Pancreas (tissue), 10 donors: Measurements from ENCODE around the gene RBM44. TPM values are rescaled to one million over a fixed set of nuclear protein-coding genes. Genes with fewer than 3 reads are reported as not detected.

ENCODE experiments used
- ATAC-seq, 4 donors: fragments of 200-7000 bp; cut with Tn5 transposase; one replicate each; pipeline versions ENCODE4 v1.8.0 to v1.9.1; 2020; ENCODE audit warnings: mild to moderate bottlenecking in 4 of 4, moderate library complexity in 4 of 4
- DNase-seq, 6 donors: peaks; one replicate each; pipeline ENCODE4 v3.0.0-alpha.2; 2020
- FAIRE-seq: peaks from 2 replicates; lab custom pipeline; 2012; peaks lifted over from hg19 to GRCh38; lab: Jason Lieb, UNC
- H3K27ac ChIP-seq, 4 donors: fragments of 200-600 bp; sonication (generic); 1 replicate in 3 of 4; 2 replicates in 1 of 4; pipeline versions ENCODE4 v1.5.0 to v1.8.0; 2020
- H3K27me3 ChIP-seq, 4 donors: fragments of 200-600 bp; one replicate each; pipeline ENCODE4 v1.8.0; 2021
- H3K36me3 ChIP-seq, 3 donors: fragments of 200-600 bp; sonication (generic) in 1 of 3; one replicate each; pipeline versions ENCODE4 v1.5.0 to v1.8.0; 2020 to 2021
- H3K4me1 ChIP-seq, 3 donors: fragments of 200-600 bp; one replicate each; pipeline ENCODE4 v1.8.0; 2021
- H3K4me3 ChIP-seq, 4 donors: fragments of 200-600 bp; sonication (generic) in 2 of 4; one replicate each; pipeline versions ENCODE4 v1.5.0 to v1.8.0; 2020 to 2021
- H3K9me3 ChIP-seq, 4 donors: fragments of 200-600 bp; one replicate each; pipeline ENCODE4 v1.8.0; 2021
- CTCF ChIP-seq, 4 donors: fragments of 200-600 bp; sonication (generic) in 3 of 4; IDR thresholded peaks; one replicate each; pipeline versions ENCODE4 v1.5.0 to v1.8.0; 2021; ENCODE audit warnings: antibody characterized with exemption in 4 of 4
- WGBS, 2 donors: extraction: QIAGEN DNeasy Blood & Tissue Kit; methylation state at CpG; one replicate each; pipeline ENCODE4 v1.1.7; 2013; 5-methylcytosine and 5-hydroxymethylcytosine counted together
- intact Hi-C, 3 donors: fragments of 100-400 bp; cut with DNase I; formaldehyde crosslinking; loops; one replicate each; pipeline versions ENCODE4 v1.11.1 to v1.14.2; 2022
- polyA plus RNA-seq, 2 donors: library from polyadenylated mRNA; stranded (reverse); fragments of 200-250 nt; gene quantifications; one replicate each; pipeline ENCODE4 v1.2.3, GENCODE V29; 2013
- total RNA-seq, 6 donors: library from RNA; stranded (reverse); fragmentation: NEBNext Ultra II Directional in 4 of 6; extraction: Animal tissue kit (Norgen Biotek cat#: 25700) in 4 of 6; gene quantifications; one replicate each; pipeline versions ENCODE4 v1.2.1 to v1.2.4, GENCODE V29; 2021 to 2023
- donor health status: healthy with polysubstance abuse.
- donor health status: DM: no; HTN: no; CAD: no; lungs with moderate emphysema.
- donor health status: DM: no; HTN: no; CAD: no.
- donor health status: control.
- donor health status: control.
- donor health status: Bipolar disorder and iron deficiency.
- donor health status: DM: yes; HTN: yes; CAD: no.
- donor health status: DM: no; HTN: no; CAD: no.
- donor health status: DM: no; HTN: no; CAD: no.
- donor health status: DM: yes; HTN: yes; CAD: no.

The RBM44 gene
- total and polyA plus RNA-seq, 8 donors = 0.09 to 0.47 (median 0.32) TPM

GRCh38 chr2:237765875-237766274 is 32.7 kb upstream of the RBM44 start:
- Histone ChIP-seq H3K36me3 (peaks cover 0 to 7% (median 0%) of the 10 kb centered on the region in 3 donors), H3K27ac (no peak overlapping the region), H3K27me3 (no peaks in the 10 kb centered on the region), H3K4me1 (no peaks in the 10 kb centered on the region), H3K4me3 (no peak overlapping the region), H3K9me3 (no peaks in the 10 kb centered on the region)
- DNase-seq (no peak), ATAC-seq (peak in 2 of 4 donors; percentile 17 to 33), FAIRE-seq (no peak)
- WGBS, 2 donors = 78 to 82% methylated on average over 8 of the region's 8 CpGs
- intact Hi-C loops = no loop called here
- TF ChIP-seq CTCF (IDR thresholded peaks at IDR 0.05) = no peak

- peak; percentile 31 to 79 (median 60) for ATAC-seq
- H3K4me3 ChIP-seq = no peak overlapping the region
- H3K27me3 ChIP-seq = no peaks in the 10 kb centered on the region
- no peaks in the 10 kb centered on the region for H3K4me1 ChIP-seq
- H3K27ac ChIP-seq = no peak overlapping the region
- 38 to 53% methylated on average over 2 of the region's 2 CpGs for WGBS, 2 donors
- intact Hi-C loops = no loop called here
- no peaks in the 10 kb centered on the region for H3K9me3 ChIP-seq
- no peak for DNase-seq
- no peak for TF ChIP-seq CTCF (IDR thresholded peaks at IDR 0.05)
- FAIRE-seq = no peak
- peaks cover 0 to 4% (median 0%) of the 10 kb centered on the region in 3 donors for H3K36me3 ChIP-seq
These were observed 32.2 kb upstream of the RBM44 start for GRCh38 chr2:237766340-237766739.

- Histone ChIP-seq H3K4me1 (no peaks in the 10 kb centered on the region), H3K4me3 (no peak overlapping the region), H3K27ac (no peak overlapping the region), H3K27me3 (no peaks in the 10 kb centered on the region), H3K36me3 (peaks cover 0 to 9% (median 0%) of the 10 kb centered on the region in 3 donors), H3K9me3 (no peaks in the 10 kb centered on the region)
- FAIRE-seq (no peak), DNase-seq (no peak), ATAC-seq (no peak)
- no peak for TF ChIP-seq CTCF (IDR thresholded peaks at IDR 0.05)
- intact Hi-C loops = no loop called here
- WGBS, 2 donors = 92 to 93% methylated on average over 3 of the region's 3 CpGs
These were observed 26.1 kb upstream of the RBM44 start for GRCh38 chr2:237772513-237772912.

- DNase-seq (no peak), ATAC-seq (no peak), FAIRE-seq (no peak)
- 91 to 92% methylated on average over 15 of the region's 15 CpGs for WGBS, 2 donors
- intact Hi-C loops = no loop called here
- Histone ChIP-seq H3K36me3 (peaks cover 0 to 9% (median 0%) of the 10 kb centered on the region in 3 donors), H3K9me3 (no peaks in the 10 kb centered on the region), H3K27ac (no peak overlapping the region), H3K4me3 (no peak overlapping the region), H3K4me1 (no peaks in the 10 kb centered on the region), H3K27me3 (no peaks in the 10 kb centered on the region)
- no peak for TF ChIP-seq CTCF (IDR thresholded peaks at IDR 0.05)
These were observed 24.8 kb upstream of the RBM44 start for GRCh38 chr2:237773826-237774225.

- WGBS, 2 donors = 64 to 66% methylated on average over 13 of the region's 13 CpGs
These were observed 23.6 kb upstream of the RBM44 start for GRCh38 chr2:237774811-237775553.

More at GRCh38 chr2:237774811-237775553, 23.6 kb upstream of the RBM44 start:
- no peak for FAIRE-seq
- Histone ChIP-seq H3K27me3 (no peaks in the 10 kb centered on the region), H3K36me3 (peaks cover 0 to 18% (median 0%) of the 10 kb centered on the region in 3 donors), H3K27ac (no peak overlapping the region), H3K9me3 (no peaks in the 10 kb centered on the region), H3K4me3 (no peak overlapping the region), H3K4me1 (no peaks in the 10 kb centered on the region)
- DNase-seq = peak; percentile 30 to 69 (median 57)
- intact Hi-C loops = no loop called here
- peak; percentile 86 to 97 (median 92) for ATAC-seq
- TF ChIP-seq CTCF (IDR thresholded peaks at IDR 0.05) = peak; percentile 42 to 59 (median 46)
